Measurements from ENCODE around the gene XRCC1. TPM values are rescaled to one million over a fixed set of nuclear protein-coding genes. Genes with fewer than 3 reads are reported as not detected.

The XRCC1 gene
- polyA plus RNA-seq, 1 of the 3 experiments (the other 2 are of a cell fraction), result 30.3 TPM

DNA sequence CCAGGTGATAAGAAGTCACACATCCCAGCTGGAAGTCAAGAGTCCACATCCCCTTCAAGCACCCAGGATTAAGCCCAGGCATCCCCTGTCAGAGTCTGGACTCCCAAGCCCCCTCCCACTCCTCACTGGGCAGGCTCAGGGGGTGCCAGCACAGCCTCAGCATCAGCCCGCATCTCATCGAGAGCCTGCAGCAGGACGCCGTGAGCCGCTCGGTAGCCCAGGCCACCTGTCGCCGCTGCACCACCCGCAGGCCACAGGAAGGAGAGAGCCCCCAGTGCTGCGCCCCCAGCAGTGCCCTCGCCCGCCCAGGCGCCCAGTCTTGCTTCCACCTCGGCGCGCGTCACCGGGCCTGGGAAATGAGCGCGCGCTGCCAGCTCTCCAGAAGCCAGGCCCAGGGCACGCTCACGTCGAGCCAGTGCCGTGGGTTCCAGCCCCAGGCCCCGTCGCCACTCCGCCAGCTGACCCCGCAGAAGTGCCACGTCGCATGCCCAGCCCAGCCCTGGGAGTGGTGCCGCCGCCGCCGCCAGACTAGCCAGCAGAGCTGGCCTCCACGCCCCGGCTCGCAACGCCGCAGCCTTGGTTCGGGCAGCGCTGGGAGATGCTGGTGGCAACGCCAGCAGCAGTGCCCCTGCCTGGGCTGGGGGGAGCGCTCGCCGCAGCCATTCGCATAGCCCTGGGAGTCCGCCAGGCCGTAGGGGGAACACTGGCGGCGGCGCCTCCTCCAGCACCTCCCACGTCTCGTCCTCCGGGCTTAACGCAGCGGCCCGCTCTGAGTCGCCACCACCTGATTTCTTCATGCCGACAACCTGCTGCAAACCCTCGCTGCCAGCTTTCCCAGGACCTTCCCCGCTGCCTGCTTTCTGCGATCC is 16.8 kb upstream of the XRCC1 start:
- Histone ChIP-seq H3K9ac (no peak overlapping the region), H3K4me3 (ENCODE audit: low read depth in 2 of 2, low read length in 1 of 2) (no peak overlapping the region), H3K9me3 (no peaks in the 10 kb centered on the region), H3K27me3 (ENCODE audit: insufficient read depth) (no peaks in the 10 kb centered on the region), H3K27ac (ENCODE audit: low read depth in 2 of 2, low read length in 1 of 2) (no peak overlapping the region), H3K9me2 (no peaks in the 10 kb centered on the region), H3K36me3 (replicated peaks in 1 of 2; ENCODE audit: control insufficient read depth in 1 of 2, insufficient read depth in 2 of 2, low read length in 1 of 2) (peaks cover 18 to 36% of the 10 kb centered on the region in 2 experiments), H2AFZ (ENCODE audit: low read depth) (no peak overlapping the region), H3K4me1 (ENCODE audit: control insufficient read depth in 1 of 2, insufficient read depth in 2 of 2, low read depth in 1 of 2, low read length in 1 of 2) (peaks cover 8 to 14% of the 10 kb centered on the region in 2 experiments; a peak in 2 of 4 replicates), H4K20me1 (ENCODE audit: insufficient read depth) (peaks cover 9% of the 10 kb centered on the region; the same call in 1 of the 2 replicates), H3K4me2 (no peak overlapping the region), H3F3A (replicated peaks; ENCODE audit: insufficient read depth) (peaks cover 12% of the 10 kb centered on the region), H3K79me2 (ENCODE audit: insufficient read depth) (peaks cover 59% of the 10 kb centered on the region)
- TF ChIP-seq USF2 (IDR thresholded peaks at IDR 0.05; ENCODE audit: borderline replicate concordance, low read depth, low read length), result no peak
- TF ChIP-seq NRF1 (IDR thresholded peaks at IDR 0.05; ENCODE audit: low read depth, low read length), result no peak
- TF ChIP-seq FOXM1 (IDR thresholded peaks at IDR 0.05; ENCODE audit: low read depth), result no peak
- no peak for TF ChIP-seq POLR2AphosphoS5 (IDR thresholded peaks at IDR 0.05; ENCODE audit: low read depth, low read length)
- TF ChIP-seq RAD21 (IDR thresholded peaks at IDR 0.05; ENCODE audit: low read length), result no peak
- TF ChIP-seq, protein P1, sequence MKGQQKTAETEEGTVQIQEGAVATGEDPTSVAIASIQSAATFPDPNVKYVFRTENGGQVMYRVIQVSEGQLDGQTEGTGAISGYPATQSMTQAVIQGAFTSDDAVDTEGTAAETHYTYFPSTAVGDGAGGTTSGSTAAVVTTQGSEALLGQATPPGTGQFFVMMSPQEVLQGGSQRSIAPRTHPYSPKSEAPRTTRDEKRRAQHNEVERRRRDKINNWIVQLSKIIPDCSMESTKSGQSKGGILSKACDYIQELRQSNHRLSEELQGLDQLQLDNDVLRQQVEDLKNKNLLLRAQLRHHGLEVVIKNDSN (IDR thresholded peaks at IDR 0.05; ENCODE audit: borderline replicate concordance, low read depth), result no peak
- TF ChIP-seq PBX3 (IDR thresholded peaks at IDR 0.05), result no peak
- TF ChIP-seq ELF1 (IDR thresholded peaks at IDR 0.05), result no peak
- TF ChIP-seq TEAD4 (IDR thresholded peaks at IDR 0.05; ENCODE audit: borderline replicate concordance, insufficient read depth), result no peak
- no peak for TF ChIP-seq MEF2A (IDR thresholded peaks at IDR 0.05; ENCODE audit: borderline replicate concordance, low read depth)
- TF ChIP-seq, protein P2, sequence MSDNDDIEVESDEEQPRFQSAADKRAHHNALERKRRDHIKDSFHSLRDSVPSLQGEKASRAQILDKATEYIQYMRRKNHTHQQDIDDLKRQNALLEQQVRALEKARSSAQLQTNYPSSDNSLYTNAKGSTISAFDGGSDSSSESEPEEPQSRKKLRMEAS (IDR thresholded peaks at IDR 0.05; ENCODE audit: low read depth), result no peak
- TF ChIP-seq YY1 (IDR thresholded peaks at IDR 0.05; ENCODE audit: low read depth), result no peak
- no peak for TF ChIP-seq FOSL2 (IDR thresholded peaks at IDR 0.05; ENCODE audit: borderline replicate concordance, low read depth)
- no peak for TF ChIP-seq EZH2phosphoT487 (IDR thresholded peaks at IDR 0.05; ENCODE audit: borderline replicate concordance, low read depth)
- TF ChIP-seq JUND (IDR thresholded peaks at IDR 0.05), result no peak
- POLR2A ChIA-PET, result no interaction called here
- no peak for DNase-seq
- WGBS (ENCODE audit: low lambda C conversion rate), result 97% methylated on average over 33 of the region's 63 CpGs
- CTCF ChIA-PET, result interaction anchor here (1.0 to 6.6 kb wide), 3 partner anchors 32 to 72 kb away, joined by 3 to 104 read pairs (median 6); no protein-coding TSS in a partner anchor

All from SK-N-SH (cell line).